Mesendoderm (in vitro differentiated cells): ENCODE measurements around the gene SLC25A12.

ENCODE experiments used
- DNase-seq: peaks from one replicate; pipeline ENCODE4 v3.0.0; 2013
- H2AK5ac ChIP-seq: 2 replicates; pipeline ENCODE4 v1.6.1; 2013; ENCODE audit warnings: low read length, inconsistent platforms
- H2BK120ac ChIP-seq: 2 replicates; pipeline ENCODE4 v1.6.1; 2013; ENCODE audit warnings: low read depth, mild to moderate bottlenecking, low read length, moderate library complexity, mixed read lengths
- H2BK15ac ChIP-seq: replicated peaks from 2 replicates; pipeline ENCODE4 v1.6.1; 2013; ENCODE audit warnings: low read depth, mild to moderate bottlenecking, moderate library complexity
- H2BK5ac ChIP-seq: 2 replicates; pipeline ENCODE4 v1.6.1; 2013; ENCODE audit warnings: low read length, inconsistent platforms
- H3K18ac ChIP-seq: 2 replicates; pipeline ENCODE4 v1.6.1; 2013; ENCODE audit warnings: mild to moderate bottlenecking, low read length, mixed read lengths
- H3K23ac ChIP-seq: one replicate; pipeline ENCODE4 v1.6.1; 2013; ENCODE audit warnings: low read length
- H3K27ac ChIP-seq: 2 replicates; pipeline ENCODE4 v1.5.1; 2013; ENCODE audit warnings: low read depth, mild to moderate bottlenecking, inconsistent platforms, low read length, moderate library complexity
- H3K27me3 ChIP-seq: 2 replicates; pipeline ENCODE4 v1.6.1; 2013; ENCODE audit warnings: low read length, control low read depth, mild to moderate bottlenecking, inconsistent platforms; ENCODE audit not compliant: insufficient read depth, poor library complexity
- H3K36me3 ChIP-seq: 2 replicates; pipeline ENCODE4 v1.6.1; 2013; ENCODE audit warnings: low read length, inconsistent platforms; ENCODE audit not compliant: control insufficient read depth, insufficient read depth
- H3K4ac ChIP-seq: one replicate; pipeline ENCODE4 v1.6.1; 2013; ENCODE audit warnings: low read depth, mild to moderate bottlenecking, low read length, moderate library complexity
- H3K4me1 ChIP-seq: 2 replicates; pipeline ENCODE4 v1.6.1; 2013; ENCODE audit warnings: low read depth, low read length, inconsistent platforms; ENCODE audit not compliant: control insufficient read depth
- H3K4me2 ChIP-seq: 2 replicates; pipeline ENCODE4 v1.6.1; 2013; ENCODE audit warnings: low read length
- H3K4me3 ChIP-seq: 2 replicates; pipeline ENCODE4 v1.5.1; 2013; ENCODE audit warnings: mild to moderate bottlenecking, low read length
- H3K56ac ChIP-seq: one replicate; pipeline ENCODE4 v1.6.1; 2013; ENCODE audit warnings: low read length
- H3K79me1 ChIP-seq: 2 replicates; pipeline ENCODE4 v1.6.1; 2013; ENCODE audit warnings: low read length, inconsistent platforms
- H3K79me2 ChIP-seq: 2 replicates; pipeline ENCODE4 v1.6.1; 2013; ENCODE audit warnings: mild to moderate bottlenecking, low read length; ENCODE audit not compliant: control insufficient read depth, insufficient read depth
- H3K9ac ChIP-seq: 2 replicates; pipeline ENCODE4 v1.6.1; 2013; ENCODE audit warnings: low read length, inconsistent platforms
- H4K5ac ChIP-seq: one replicate; pipeline ENCODE4 v1.6.1; 2013; ENCODE audit warnings: low read length
- H4K8ac ChIP-seq: one replicate; pipeline ENCODE4 v1.6.1; 2013; ENCODE audit warnings: low read depth, mild to moderate bottlenecking, control low read depth, low read length, moderate library complexity
- WGBS: extraction: QIAGEN DNeasy Blood & Tissue Kit; methylation state at CpG from one replicate; pipeline ENCODE4 v1.1.7; 2013; ENCODE audit warnings: low lambda C conversion rate, missing lambda C conversion rate; ENCODE audit not compliant: insufficient coverage; ENCODE audit errors: extremely low coverage; 5-methylcytosine and 5-hydroxymethylcytosine counted together

SLC25A12 gene

DNA sequence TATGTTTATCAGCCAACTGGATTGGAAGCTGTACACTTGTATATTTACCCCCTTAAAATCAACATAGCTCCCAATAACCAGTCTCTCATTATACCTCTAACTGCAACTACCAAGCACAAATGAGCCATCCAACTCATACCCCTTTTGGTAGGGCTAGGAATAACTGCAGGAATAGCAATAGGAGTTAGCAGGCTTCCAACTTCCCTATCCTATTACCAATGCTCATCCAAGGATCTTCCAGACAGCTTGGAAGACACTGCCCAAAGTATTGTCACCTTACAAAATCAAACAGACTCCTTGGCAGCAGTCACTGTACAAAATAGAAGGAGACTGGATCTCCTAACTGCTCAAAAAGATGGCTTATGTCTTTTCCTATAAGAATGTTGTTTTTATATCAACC, 61.6 kb downstream of the SLC25A12 start:
- H3K56ac ChIP-seq = no peak overlapping the region
- H3K18ac ChIP-seq = no peak overlapping the region
- no peak overlapping the region for H3K27ac ChIP-seq
- no peaks in the 10 kb centered on the region for H3K4me1 ChIP-seq
- no peak overlapping the region for H2BK120ac ChIP-seq
- no peak overlapping the region for H4K5ac ChIP-seq
- H3K27me3 ChIP-seq = no peaks in the 10 kb centered on the region
- H2AK5ac ChIP-seq = no peak overlapping the region
- no peaks in the 10 kb centered on the region for H3K79me2 ChIP-seq
- H3K4me3 ChIP-seq = no peak overlapping the region
- no peaks in the 10 kb centered on the region for H3K79me1 ChIP-seq
- no peak overlapping the region for H3K4me2 ChIP-seq
- no peak for DNase-seq
- peaks cover 2% of the 10 kb centered on the region for H3K36me3 ChIP-seq
- no peak overlapping the region for H3K9ac ChIP-seq
- no peak overlapping the region for H2BK5ac ChIP-seq
- H2BK15ac ChIP-seq = no peak overlapping the region
- H3K4ac ChIP-seq = no peak overlapping the region
- no peak overlapping the region for H3K23ac ChIP-seq
- no peak overlapping the region for H4K8ac ChIP-seq

DNA sequence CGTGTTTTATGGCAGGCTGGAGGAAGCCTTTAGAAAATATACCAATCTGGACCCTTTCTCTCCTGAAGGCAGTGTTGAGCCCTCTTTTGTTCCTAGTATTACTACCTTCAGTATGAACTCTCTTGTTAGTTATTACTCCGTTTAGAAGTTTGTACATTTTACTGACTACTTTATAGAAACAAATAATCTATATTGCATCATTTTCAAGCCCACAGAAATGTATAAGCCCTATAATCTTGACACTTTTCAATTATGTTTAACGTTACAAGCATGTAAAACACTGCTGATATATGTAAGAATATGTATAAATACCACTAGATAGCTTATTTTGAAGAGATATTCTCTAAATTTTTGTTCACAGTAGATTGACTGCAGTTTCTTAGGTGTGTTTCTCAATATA, 64.0 kb downstream of the SLC25A12 start:
- no CpG with 5 or more reads among the region's 3 CpGs for WGBS
- Histone ChIP-seq H4K8ac (no peak overlapping the region), H3K27ac (no peak overlapping the region), H2BK120ac (no peak overlapping the region), H3K9ac (no peak overlapping the region), H3K18ac (no peak overlapping the region), H3K4me1 (no peaks in the 10 kb centered on the region), H3K4ac (no peak overlapping the region), H4K5ac (no peak overlapping the region), H3K4me3 (no peak overlapping the region), H2BK5ac (no peak overlapping the region), H3K23ac (no peak overlapping the region), H3K79me1 (no peaks in the 10 kb centered on the region), H3K4me2 (no peak overlapping the region), H2BK15ac (no peak overlapping the region), H3K27me3 (no peaks in the 10 kb centered on the region), H3K79me2 (no peaks in the 10 kb centered on the region), H3K56ac (no peak overlapping the region), H3K36me3 (peaks cover 4% of the 10 kb centered on the region), H2AK5ac (no peak overlapping the region)
- no peak for DNase-seq

DNA sequence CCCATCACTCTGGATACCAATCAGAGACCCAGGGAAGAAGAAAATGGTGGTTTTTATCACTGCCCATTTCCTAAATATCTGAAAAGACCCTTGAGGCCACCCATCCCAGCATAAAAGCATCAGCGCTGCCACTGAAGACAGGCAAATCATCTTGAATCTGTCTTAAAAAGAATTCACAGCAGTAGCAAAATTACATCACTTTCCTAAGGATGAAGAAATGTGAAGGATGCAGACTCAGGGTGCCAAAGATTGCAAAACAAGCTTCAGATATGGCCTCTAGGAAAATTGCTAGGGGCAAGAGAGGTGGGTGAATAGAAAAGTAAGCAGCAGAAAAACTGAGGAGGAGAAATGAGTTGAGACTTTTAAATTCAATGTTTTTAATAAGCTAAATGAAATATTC, 70.0 kb downstream of the SLC25A12 start:
- no peak overlapping the region for H3K18ac ChIP-seq
- no peak overlapping the region for H4K5ac ChIP-seq
- peaks cover 1% of the 10 kb centered on the region for H3K36me3 ChIP-seq
- no peaks in the 10 kb centered on the region for H3K79me2 ChIP-seq
- no peak overlapping the region for H3K27ac ChIP-seq
- no CpG with 5 or more reads among the region's 1 CpG for WGBS
- no peak overlapping the region for H2BK15ac ChIP-seq
- H3K4ac ChIP-seq = no peak overlapping the region
- no peaks in the 10 kb centered on the region for H3K79me1 ChIP-seq
- H2AK5ac ChIP-seq = no peak overlapping the region
- H3K4me1 ChIP-seq = no peaks in the 10 kb centered on the region
- no peak overlapping the region for H2BK5ac ChIP-seq
- no peaks in the 10 kb centered on the region for H3K27me3 ChIP-seq
- no peak overlapping the region for H3K9ac ChIP-seq
- no peak overlapping the region for H2BK120ac ChIP-seq
- no peak overlapping the region for H4K8ac ChIP-seq
- DNase-seq = peak; percentile 2
- no peak overlapping the region for H3K23ac ChIP-seq
- no peak overlapping the region for H3K4me3 ChIP-seq
- no peak overlapping the region for H3K4me2 ChIP-seq
- no peak overlapping the region for H3K56ac ChIP-seq

DNA sequence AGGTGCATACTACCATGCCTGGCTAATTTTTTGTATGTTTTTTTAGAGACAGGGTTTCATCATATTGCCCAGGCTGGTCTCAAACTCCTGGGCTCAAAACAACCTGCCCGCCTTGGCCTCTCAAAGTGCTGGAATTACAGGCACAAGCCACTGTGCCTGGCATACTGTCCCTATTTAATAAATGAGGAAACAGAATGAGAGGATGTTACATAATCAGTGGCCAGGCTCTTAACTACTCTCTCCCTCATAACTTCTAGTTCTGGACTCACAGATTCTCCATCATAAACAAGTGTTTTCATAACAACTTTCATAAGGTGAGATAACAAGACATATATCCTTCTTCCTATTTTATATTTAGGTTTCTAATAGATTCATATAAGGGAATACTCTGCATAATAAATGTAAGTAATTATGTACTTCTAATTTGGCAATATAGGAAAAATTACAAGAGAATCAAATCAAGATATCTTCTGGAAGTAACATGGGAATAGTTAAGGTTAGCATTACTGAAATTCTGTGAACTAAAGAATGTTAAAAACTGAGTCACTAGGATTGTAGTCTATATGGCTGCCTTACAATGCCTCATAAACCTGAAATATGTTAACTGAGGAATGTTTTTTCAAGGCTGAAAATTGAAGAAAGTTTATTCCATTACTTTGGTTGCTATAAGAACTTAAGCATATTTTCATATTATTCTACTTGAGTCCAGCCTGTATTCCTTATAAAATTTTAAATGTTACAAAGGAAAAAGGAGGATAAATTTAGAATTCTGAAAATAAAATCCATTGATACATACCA, 71.3 kb downstream of the SLC25A12 start:
- no peak overlapping the region for H3K9ac ChIP-seq
- H2BK15ac ChIP-seq = no peak overlapping the region
- H3K56ac ChIP-seq = no peak overlapping the region
- H3K79me2 ChIP-seq = no peaks in the 10 kb centered on the region
- no peaks in the 10 kb centered on the region for H3K27me3 ChIP-seq
- no peak overlapping the region for H3K4me3 ChIP-seq
- no peak overlapping the region for H3K18ac ChIP-seq
- H2AK5ac ChIP-seq = no peak overlapping the region
- no peak for DNase-seq
- no peak overlapping the region for H2BK120ac ChIP-seq
- H3K4ac ChIP-seq = no peak overlapping the region
- no peak overlapping the region for H2BK5ac ChIP-seq
- H3K23ac ChIP-seq = no peak overlapping the region
- no peaks in the 10 kb centered on the region for H3K4me1 ChIP-seq
- H3K4me2 ChIP-seq = no peak overlapping the region
- no peak overlapping the region for H4K5ac ChIP-seq
- no peaks in the 10 kb centered on the region for H3K79me1 ChIP-seq
- no peak overlapping the region for H4K8ac ChIP-seq
- peaks cover 1% of the 10 kb centered on the region for H3K36me3 ChIP-seq
- no peak overlapping the region for H3K27ac ChIP-seq
- WGBS = no CpG with 5 or more reads among the region's 1 CpG

DNA sequence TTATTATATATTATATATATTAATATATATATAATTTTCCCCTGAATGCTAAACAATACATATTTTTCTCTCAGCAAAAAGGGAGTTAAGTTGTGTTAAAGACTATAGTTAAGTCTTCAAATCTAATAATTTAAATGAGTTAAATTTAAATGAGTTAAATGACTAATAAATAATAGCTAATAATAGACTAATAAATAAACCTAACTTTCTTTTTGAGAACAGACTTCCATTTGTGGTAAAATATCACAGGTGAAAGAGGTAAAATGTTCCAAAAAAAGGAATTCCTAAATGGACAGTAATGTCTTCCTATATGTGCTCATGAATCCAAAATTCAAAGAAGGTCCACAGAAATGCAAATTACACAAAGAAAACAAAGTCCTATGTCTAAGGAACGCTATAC, 74.6 kb downstream of the SLC25A12 start:
- DNase-seq = no peak
- Histone ChIP-seq H3K4ac (no peak overlapping the region), H4K8ac (no peak overlapping the region), H3K9ac (no peak overlapping the region), H3K18ac (no peak overlapping the region), H2BK15ac (no peak overlapping the region), H2BK5ac (no peak overlapping the region), H3K23ac (no peak overlapping the region), H3K79me1 (no peaks in the 10 kb centered on the region), H3K4me3 (no peak overlapping the region), H3K27ac (no peak overlapping the region), H3K36me3 (no peaks in the 10 kb centered on the region), H3K56ac (no peak overlapping the region), H2BK120ac (no peak overlapping the region), H3K79me2 (no peaks in the 10 kb centered on the region), H3K4me2 (no peak overlapping the region), H2AK5ac (no peak overlapping the region), H4K5ac (no peak overlapping the region), H3K27me3 (no peaks in the 10 kb centered on the region), H3K4me1 (no peaks in the 10 kb centered on the region)
- WGBS = no CpG with 5 or more reads among the region's 1 CpG

DNA sequence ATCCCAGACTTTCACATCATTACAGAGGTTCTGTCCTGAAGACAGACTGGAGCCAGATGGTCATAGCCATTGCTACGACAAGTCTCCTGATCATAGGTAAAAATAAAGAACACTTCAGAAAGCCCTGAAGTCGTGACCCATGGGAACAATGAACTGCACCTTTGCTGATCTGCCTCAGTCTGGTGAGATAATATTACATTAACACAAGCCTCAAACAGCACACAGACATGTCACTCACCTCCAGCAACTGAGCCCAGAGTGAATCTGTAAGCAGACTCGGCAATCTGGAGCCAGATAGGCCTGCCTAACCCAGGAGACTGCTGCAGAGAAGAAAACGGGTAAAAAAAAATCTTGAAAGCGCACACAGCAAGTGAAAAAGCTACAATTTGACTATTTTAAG, 79.2 kb downstream of the SLC25A12 start:
- H3K9ac ChIP-seq = no peak overlapping the region
- H3K79me2 ChIP-seq = no peaks in the 10 kb centered on the region
- no peak overlapping the region for H3K4me3 ChIP-seq
- DNase-seq = no peak
- H3K4me1 ChIP-seq = no peaks in the 10 kb centered on the region
- no peak overlapping the region for H2AK5ac ChIP-seq
- H2BK5ac ChIP-seq = no peak overlapping the region
- no peak overlapping the region for H4K8ac ChIP-seq
- H3K27me3 ChIP-seq = no peaks in the 10 kb centered on the region
- H3K27ac ChIP-seq = no peak overlapping the region
- H4K5ac ChIP-seq = no peak overlapping the region
- H3K79me1 ChIP-seq = no peaks in the 10 kb centered on the region
- H2BK120ac ChIP-seq = no peak overlapping the region
- H3K56ac ChIP-seq = no peak overlapping the region
- no peak overlapping the region for H3K23ac ChIP-seq
- no peaks in the 10 kb centered on the region for H3K36me3 ChIP-seq
- no peak overlapping the region for H3K4me2 ChIP-seq
- no CpG with 5 or more reads among the region's 5 CpGs for WGBS
- H2BK15ac ChIP-seq = no peak overlapping the region
- H3K18ac ChIP-seq = no peak overlapping the region
- H3K4ac ChIP-seq = no peak overlapping the region
